HG02759 (cell line): ENCODE results near the gene RUVBL1.

Experiments used
- ATAC-seq: cut with Tn5 transposase; IDR thresholded peaks from one replicate; pipeline ENCODE4 v1.9.1; 2021; ENCODE audit warnings: mild to moderate bottlenecking, moderate library complexity; ENCODE audit not compliant: unreplicated experiment

The RUVBL1 gene

DNA sequence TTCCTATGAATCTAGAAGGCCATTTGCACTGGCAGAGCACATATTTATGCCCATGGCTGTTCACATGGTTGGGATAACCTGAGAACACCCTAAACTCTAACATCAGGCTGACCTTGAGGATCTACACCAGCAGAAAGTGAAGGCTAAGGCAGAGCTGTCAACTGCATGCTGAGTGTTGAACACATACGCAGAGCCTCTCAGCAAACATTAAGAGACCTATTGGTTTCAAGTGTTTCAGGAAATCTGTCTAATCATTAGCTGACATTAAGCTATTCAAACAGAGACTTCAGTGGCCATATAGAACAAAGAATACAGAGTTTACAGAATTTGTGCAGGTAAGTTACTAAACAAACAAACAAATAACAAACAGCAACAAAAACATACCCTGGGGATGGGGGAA lies 87.5 kb downstream of the RUVBL1 start:
- no peak for ATAC-seq

DNA sequence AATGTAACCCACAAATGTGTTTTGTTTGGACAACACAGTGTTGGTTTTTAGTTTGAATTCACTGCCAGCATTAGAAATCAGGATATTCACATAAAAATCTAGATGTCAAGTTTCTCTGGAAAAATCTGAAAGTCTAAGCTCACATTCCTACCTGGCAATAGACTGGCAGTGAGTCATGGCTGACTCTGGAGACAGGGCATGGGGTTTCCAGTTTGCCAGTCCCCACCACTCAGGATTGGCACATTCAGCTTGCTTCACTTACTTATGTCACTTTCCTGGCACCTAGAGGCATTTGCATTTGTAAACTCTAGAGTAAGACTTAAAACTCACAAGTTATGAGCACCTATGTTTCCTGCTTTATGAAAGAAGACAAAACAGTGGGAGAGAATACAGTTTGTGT lies 90.5 kb downstream of the RUVBL1 start:
- ATAC-seq: no peak
